Hindlimb muscle (tissue), 1 donor: Measurements from ENCODE around the gene ADAMTS14. TPM values are rescaled to one million over a fixed set of nuclear protein-coding genes. Genes with fewer than 3 reads are reported as not detected.

ENCODE experiments used
- DNase-seq: peaks from one replicate; pipeline ENCODE4 v3.0.0-alpha.2; 2013
- polyA plus RNA-seq: library from polyadenylated mRNA; unstranded; fragments of 120-200 nt; gene quantifications from one replicate; pipeline ENCODE4 v1.2.1, GENCODE V29; 2013; ENCODE audit not compliant: insufficient read length

The ADAMTS14 gene
- polyA plus RNA-seq, 1 donor, result 24.6 TPM

DNA sequence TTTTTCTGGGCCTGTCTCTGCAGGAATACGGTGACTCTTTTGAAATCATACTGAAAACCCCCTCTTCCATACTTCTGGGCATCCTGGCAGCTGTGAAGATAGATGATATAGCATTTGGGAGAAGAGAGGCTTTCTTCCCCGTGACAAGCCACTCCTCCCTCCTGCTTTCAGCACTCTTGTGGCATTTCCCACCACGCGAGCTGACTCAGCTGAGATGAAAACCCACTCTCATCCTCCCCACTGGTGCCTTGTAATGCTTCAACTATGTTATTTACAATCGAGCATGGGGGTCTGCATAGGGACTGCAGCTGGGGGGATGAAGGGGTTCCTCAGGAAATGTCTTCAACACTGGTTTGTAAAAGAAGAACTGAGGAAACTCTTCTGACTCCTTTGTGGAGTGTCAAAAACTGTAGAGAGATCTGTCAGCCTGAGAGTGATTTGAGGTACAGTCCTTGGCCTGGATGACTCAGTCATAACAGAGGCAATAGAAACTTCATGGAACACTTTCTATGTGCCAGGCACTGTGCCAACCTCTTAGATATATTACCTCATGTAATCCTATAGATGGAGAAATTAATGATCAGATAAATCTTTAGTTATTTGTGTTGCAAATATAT lies 114.6 kb downstream of the ADAMTS14 start:
- no peak for DNase-seq

DNA sequence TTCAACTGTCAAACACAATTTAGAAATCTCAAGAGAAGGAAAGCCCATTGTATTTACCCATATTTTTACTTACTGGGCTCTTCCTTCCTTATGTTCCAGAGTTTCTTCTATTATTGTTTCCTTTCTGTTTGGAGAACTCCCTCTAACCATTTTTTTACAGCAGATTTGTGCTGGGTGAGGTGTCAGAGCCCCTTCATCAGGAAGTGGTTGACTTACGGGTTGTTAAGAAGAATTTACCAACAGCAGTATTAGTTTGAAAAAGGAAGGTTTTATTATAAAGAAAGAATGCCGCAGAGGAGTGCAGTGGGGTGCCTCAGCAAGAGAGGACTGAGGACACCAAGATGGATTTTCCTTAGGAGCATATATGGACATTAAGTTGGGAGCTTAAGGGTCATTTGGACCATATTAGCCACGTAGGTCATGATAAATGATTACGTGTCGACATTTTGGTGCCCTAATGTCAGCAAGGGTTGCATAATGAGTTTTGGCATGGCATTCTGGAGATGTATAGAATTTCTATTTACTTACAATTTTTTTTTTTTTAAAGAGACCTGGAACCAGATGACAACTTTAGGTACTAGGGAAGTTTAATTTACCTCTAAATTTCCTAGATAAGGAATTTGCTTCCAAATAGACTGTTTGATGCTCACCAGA lies 119.2 kb downstream of the ADAMTS14 start:
- DNase-seq, result no peak

DNA sequence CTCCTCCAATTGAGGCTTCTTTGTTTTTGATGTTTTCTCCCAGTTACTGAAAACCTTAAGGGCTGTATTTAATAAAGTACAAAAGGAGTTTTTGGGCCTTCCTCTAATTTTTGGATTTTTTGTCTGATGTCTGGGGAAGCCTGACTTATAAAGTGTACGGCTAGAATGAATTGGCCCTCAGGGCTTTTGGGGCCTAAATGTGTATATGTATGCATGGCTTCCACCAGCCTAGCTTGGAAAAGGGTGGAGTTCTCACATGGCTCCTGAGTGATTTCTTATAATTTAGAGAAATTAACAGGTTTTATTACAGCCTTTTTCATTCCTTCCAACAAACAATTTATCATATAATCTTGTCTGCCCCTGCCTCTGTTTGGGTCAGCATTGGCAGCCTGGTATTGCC lies 123.3 kb downstream of the ADAMTS14 start:
- no peak for DNase-seq

DNA sequence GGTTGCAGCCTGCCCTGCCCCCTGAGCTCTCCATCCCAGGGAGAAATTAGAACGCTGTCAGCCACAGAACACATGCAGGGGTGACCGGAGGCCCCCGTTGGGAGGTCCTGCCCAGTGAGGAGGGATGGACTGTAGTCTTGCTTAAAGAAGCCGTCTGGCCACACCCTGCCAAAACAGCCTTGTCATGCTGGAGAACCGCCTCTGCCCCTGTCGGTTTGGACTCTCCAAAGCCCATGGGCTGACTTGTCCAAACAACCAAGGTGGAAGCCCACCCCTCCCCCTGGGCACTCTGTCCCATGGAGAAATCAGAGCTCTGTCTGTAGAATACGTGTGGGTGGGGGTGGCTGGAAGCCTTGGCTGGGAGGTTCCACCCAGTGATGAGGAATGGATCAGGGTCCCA lies 125.5 kb downstream of the ADAMTS14 start:
- DNase-seq, result no peak

DNA sequence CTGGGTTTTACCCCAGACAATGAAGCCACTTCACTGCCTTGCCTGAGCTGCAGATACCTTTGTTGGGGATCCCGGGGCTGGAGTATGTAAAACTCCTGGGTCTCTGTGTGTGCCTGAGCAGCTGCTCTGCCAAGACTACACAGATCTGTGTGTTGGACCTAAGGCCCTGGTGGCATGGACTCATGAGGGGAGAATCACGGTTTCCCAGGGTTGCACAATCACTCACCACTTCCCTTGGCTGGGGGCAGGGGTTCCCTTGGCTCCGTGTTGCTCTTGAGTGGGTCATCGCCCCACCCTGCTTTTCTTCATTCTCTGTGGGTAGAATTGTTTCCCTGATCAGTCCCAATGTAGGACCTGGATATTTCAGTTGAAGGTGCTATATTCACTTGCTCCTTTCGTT lies 126.8 kb downstream of the ADAMTS14 start:
- DNase-seq, result no peak

DNA sequence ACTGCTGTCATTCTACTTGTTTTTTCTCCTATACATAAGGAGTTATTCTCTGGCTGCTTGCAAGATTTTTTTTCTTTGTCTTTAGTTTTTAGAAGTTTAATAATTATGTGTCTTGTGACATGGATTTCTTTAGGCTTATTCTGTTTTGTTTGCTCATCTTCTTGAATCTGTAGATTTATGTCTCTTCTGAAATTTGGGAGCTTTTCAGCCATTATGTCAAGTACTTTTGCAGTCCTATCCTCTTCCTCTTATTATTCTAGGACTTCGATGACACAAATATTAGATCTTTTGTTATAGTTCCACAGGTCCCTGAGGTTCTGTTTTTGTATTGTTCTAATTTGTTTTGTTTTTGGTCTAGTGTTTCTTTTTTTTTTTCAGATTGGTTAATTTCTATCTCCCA lies 129.5 kb downstream of the ADAMTS14 start:
- DNase-seq, result no peak

DNA sequence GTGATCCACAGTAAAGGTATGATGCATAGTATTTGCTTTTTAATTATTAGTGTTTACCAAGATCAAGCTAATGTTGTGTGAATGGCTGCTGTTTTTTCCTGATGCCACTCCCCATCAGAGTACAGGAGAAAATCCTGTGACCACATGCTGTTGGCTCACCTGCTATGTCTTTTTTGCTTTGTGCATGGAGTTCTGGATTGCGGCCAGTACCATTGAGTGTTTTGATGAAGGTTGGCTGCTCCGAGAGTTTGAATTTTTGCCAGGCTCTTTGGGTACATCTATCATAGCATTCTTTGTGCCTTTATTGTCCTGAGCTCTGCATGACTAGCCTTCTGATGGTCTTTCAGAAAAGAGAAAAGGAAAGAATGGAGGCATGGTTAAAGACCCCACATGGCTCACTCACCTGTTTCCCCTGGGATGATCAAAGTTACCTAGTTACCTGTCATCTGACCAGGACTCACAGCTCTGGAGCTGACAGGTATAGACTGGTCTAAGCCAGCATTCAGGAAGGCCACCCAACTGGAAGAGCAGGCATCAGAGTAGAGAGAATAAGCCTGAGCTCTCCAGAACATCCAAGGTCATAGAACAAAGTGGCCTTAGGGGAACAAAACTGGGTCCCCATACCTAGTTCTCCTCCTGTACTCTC lies 131.6 kb downstream of the ADAMTS14 start:
- DNase-seq, result no peak

DNA sequence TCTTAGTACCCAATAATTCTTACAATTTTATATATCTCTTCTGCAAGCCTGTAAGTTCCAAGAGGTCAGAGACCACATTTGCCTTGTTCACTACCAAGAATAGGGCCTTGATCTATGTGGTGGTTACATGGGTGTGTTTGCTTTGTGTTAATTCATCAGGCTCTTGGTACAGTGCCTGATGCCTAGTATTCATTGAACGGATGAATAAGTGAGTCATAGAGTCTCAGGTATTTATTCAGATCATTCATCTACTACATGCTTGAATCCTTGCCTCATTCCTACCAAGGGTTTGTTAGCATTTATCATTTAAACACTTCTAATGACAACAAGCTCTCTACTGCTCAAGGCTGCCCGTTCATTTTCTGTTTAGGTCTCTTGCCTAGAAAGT lies 132.1 kb downstream of the ADAMTS14 start:
- no peak for DNase-seq

DNA sequence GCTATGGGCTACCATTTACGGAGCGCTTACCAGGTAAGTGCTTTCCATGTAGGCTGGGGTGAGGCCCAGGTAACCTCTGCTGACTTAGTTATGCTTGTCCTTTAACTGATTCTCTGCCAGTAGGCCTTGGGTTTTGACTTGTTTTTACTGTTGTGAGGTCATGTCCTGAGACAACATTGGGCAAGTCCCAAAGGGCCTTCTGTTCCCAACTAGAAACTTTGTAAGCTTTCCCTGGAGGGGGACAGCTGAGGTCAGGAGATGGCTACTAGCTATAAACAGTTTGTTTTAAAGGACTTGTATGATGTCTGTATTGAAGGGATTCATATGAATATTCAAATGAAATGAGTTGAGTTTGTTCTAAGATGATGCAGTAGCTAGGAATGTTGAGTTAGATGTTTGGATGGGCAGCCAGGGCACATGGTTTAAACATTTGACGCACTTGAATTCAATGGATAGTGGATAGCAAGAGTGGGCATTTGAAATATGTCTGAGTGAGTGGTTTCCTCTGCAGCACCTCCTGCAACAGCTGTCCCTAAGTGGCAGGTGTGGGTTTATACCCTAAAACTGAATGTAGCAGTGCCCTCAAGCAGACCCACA lies 133.4 kb downstream of the ADAMTS14 start:
- DNase-seq, result no peak

DNA sequence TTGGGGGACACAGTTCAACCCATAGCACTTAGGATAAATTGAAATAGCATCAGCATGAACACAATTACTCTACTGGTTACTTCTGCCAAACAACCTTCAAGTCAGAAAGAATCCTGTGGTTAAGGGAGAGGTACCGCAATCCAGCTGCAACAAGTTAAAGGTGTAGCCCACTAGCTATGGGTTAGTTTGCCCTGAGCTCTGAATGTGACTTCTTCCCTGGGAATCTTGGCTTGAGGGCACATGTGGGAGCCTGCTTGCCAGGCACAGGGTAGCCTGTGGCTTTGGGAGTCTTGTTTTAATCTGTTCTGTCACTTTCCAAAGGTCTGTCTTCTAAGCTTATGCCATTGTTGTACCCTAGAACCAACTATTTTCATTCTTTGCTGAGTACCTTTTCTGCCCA lies 134.5 kb downstream of the ADAMTS14 start:
- DNase-seq, result no peak

DNA sequence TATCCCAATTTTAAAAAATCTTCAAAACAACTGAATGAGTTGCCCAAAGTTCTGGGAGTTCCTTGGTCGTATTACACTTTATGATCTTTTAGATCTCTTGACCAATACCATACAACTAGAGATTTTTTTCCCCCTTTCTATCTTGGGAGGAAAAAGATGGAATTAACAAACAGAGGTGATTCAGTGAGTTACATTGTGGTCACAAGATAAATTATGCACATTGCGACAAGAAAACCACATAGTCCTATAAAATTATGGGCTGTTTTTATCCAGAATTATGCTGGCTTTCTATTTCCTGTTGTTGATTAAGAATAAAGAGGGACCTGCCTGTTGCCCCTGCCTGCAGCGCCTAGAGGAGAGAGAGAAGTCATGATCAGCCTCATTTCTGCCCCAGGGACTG lies 135.2 kb downstream of the ADAMTS14 start:
- no peak for DNase-seq

DNA sequence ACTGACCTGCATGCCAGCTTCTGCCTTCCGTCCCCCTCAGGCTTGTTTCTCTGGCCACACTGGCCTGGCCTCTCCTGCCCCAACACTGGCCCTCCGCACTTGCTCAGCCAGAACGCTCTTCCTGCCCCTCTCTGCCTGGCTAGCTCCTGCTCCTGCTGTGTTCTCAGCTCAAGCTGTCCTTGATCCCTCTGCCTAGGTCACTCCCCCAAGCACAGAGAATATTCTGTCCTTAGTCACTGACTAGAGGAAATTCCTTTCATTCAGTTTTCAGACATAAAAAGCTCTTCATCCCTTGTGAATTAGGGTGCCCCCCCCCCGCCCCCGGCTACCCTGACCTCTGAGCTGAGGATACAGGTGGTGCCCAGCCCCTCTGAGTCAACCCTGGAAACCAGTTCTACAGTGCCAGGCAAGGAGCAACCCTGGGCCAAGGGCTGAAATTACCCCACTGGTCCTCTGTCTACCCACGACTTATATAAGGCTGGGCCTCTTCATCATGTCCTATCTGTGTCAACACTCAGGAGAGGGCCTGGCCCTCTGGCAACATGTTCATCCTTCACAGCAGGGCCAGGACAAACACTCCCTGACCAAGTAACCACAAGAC lies 136.8 kb downstream of the ADAMTS14 start:
- no peak for DNase-seq

DNA sequence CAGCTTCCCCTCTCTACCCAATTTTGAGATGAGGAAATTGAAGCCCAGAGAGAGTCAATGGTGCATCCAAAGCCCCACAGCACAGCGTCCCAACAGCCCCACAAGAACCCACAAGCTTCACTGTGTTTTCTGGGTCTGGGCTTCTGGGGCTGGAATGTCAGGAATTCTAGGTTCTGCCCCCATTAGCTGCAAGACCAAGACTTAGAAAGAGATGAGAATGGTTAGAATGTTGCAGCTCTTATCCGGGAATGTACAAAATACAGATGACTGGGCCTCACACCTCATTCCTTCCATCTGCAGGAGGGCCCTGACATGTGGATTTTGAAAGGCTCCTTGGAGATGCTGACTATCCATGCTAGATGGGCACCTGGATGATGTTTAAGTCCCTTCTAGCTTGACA lies 137.4 kb downstream of the ADAMTS14 start:
- DNase-seq, result no peak

DNA sequence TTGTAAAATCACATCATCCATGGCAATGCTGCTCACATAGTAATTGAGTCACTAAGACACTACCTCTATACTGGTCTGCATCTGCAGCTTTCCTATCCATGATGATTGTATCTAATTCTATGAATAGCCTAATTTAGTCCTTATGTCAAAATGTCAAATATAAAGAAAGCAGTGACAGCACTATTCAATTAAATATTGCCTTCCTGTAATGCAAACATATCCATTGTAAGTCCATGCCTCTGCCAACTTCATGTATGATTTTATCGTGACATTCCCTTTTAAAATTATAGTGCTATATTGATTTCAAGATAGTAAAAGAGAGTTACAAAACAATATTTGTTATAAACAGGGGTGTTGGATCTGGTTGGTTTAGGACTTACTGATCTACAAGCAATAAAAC lies 138.7 kb downstream of the ADAMTS14 start:
- DNase-seq, result no peak

DNA sequence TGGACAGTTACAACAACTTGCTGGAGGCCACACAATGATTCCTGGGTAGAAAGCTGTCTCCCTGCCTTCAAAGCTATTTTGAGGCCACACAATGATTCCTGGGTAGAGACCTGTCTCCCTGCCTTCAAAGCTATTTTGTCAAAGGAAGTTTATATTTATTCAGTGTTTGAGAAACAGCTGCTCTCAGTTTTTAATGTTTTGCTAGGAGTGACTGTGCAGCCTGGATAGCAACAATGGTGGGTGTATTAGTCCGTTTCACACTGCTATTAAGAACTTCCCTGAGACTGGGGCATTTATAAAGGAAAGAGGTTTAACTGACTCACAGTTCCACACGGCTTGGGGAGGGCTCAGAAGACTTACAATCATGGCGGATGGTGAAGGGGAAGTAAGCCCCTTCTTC lies 139.6 kb downstream of the ADAMTS14 start:
- DNase-seq, result no peak

Other genes with a start within 250 kb of the ADAMTS14 start
- 0.68 TPM for gene NODAL, start 230.8 kb upstream of the ADAMTS14 start, polyA plus RNA-seq
- 22.7 TPM for gene PALD1, start 193.7 kb upstream of the ADAMTS14 start, polyA plus RNA-seq
- 0.74 TPM for gene PRF1, start 69.8 kb upstream of the ADAMTS14 start, polyA plus RNA-seq
- gene TBATA, start 112.9 kb downstream of the ADAMTS14 start, polyA plus RNA-seq, result 0.12 TPM
- 31.7 TPM for gene SGPL1, start 143.4 kb downstream of the ADAMTS14 start, polyA plus RNA-seq
- gene PCBD1, start 216.1 kb downstream of the ADAMTS14 start, polyA plus RNA-seq, result 75.7 TPM